ENCODE measurements around the gene DYSF.

DNA sequence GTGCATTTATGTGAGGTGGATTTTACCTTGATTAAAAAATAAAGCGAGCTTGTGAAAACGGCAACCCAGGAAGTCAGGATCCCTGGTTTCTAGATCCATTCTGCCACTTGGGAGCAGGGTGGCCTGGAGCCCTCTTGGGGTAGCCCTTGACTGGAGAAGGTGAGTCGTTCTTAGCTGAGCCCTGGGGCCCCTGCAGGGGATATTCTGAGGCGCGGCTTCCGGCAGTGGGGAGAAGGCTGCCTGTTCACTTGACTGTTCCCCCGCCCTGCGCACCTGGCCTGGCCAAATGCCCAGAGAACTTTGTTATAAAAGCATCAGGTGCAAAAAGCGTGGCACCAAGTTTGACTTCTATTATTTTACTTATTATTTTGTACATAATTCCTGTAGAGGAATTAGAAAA lies 221.9 kb downstream of the DYSF start:
- TF ChIP-seq GATA2 (IDR thresholded peaks at IDR 0.05; ENCODE audit: low read depth, low read length) (no peak), GATA3 (IDR thresholded peaks at IDR 0.05; ENCODE audit: low read depth, low read length) (no peak)

All from SH-SY5Y (cell line).